LHCN-M2 (cell line): ENCODE data around the gene PRKAR2A. TPM values are rescaled to one million over a fixed set of nuclear protein-coding genes. Genes with fewer than 3 reads are reported as not detected.
"Not testable (repeated sequence)": the region's sequence is repeated elsewhere in the genome, so short reads cannot be mapped to it uniquely, and the experiment has no call there.

Source experiments
- DNase-seq: peaks from one replicate; pipeline ENCODE4 v3.0.0-alpha.2; 2012; ENCODE audit warnings: low read depth
- total RNA-seq: library from RNA; depleted of rRNA; stranded (reverse); fragments of >200 nt; gene quantifications from 2 replicates; pipeline ENCODE4 v1.2.3, GENCODE V29; 2014

The PRKAR2A gene
- total RNA-seq, 1 experiment from 2014 or later = 41.3 TPM

DNA sequence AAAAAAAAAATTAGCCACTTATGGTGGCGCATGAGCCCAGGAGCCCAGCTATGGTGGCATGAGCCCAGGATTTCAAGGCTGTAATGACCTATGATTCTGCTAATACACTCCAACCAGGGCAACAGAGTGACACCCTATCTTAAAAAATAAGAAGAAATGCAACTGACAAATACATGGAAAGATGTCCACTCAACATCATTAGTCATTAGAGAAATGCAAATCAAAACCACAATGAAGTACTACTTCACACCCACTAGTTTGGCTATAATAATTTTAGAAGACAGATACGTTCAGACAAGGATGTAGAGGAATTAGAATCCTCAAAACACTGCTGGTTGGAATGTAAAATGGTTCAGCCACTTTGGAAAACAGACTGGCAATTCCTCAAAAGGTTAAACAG lies 10.5 kb downstream of the PRKAR2A start:
- no peak for DNase-seq

DNA sequence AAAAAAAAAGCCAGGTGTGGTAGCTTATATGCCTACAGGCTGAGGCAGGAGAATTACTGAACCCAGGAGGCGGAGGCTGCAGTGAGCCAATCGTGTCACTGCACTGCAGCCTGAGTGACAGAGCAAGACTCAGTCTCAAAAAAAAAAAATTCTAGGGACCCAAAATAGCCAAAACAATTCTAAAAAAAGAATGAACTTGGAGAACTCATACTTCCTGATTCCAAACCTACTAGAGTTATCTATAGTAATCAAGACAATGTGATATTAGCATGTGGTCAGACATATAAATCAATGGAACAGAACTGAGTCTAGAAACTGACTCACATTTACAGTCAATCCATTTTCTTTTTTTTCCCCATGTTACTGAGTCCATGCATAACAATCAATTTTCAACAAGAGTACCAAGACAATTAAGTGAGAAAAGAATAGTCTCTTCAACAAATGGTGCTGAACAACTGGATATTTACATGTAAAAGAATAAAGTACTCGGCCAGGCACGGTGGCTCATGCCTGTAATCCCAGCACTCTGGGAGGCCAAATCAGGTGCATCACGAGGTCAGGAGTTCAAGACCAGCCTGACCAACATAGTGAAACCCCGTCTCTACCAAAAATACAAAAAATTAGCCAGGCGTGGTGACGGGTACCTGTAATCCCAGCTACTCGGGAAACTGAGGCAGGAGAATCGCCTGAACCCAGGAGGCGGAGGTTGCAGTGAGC lies 11.9 kb downstream of the PRKAR2A start:
- DNase-seq = no peak

- DNase-seq = no peak
These were observed 15.0 kb downstream of the PRKAR2A start for GRCh38 chr3:48832684-48833083.

GRCh38 chr3:48830715-48831114 lies 17.0 kb downstream of the PRKAR2A start:
- DNase-seq = no peak

GRCh38 chr3:48829525-48829924 lies 18.1 kb downstream of the PRKAR2A start:
- DNase-seq = not testable (repeated sequence)

DNA sequence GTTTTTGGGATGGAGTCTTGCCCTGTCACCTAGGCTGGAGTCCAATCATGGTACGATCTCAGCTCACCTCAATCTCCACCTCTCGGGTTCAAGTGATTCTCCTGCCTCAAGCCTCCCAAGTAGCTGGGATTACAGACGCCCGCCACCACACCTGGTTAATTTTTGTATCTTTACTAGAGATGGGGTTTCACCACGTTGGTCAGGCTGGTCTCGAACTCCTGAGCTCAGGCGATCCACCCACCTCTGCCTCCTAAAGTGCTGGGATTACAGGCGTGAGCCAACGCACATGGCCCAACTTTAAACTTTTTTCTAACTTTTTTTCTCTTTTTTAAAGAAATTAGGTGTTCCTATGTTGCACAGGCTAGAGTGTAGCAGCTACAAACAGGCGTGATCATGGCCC lies 19.8 kb downstream of the PRKAR2A start:
- not testable (repeated sequence) for DNase-seq

GRCh38 chr3:48826451-48826850 lies 21.2 kb downstream of the PRKAR2A start:
- peak; percentile 96 for DNase-seq

- DNase-seq = peak; percentile 53
These were observed 26.9 kb downstream of the PRKAR2A start for GRCh38 chr3:48820612-48821324.

DNA sequence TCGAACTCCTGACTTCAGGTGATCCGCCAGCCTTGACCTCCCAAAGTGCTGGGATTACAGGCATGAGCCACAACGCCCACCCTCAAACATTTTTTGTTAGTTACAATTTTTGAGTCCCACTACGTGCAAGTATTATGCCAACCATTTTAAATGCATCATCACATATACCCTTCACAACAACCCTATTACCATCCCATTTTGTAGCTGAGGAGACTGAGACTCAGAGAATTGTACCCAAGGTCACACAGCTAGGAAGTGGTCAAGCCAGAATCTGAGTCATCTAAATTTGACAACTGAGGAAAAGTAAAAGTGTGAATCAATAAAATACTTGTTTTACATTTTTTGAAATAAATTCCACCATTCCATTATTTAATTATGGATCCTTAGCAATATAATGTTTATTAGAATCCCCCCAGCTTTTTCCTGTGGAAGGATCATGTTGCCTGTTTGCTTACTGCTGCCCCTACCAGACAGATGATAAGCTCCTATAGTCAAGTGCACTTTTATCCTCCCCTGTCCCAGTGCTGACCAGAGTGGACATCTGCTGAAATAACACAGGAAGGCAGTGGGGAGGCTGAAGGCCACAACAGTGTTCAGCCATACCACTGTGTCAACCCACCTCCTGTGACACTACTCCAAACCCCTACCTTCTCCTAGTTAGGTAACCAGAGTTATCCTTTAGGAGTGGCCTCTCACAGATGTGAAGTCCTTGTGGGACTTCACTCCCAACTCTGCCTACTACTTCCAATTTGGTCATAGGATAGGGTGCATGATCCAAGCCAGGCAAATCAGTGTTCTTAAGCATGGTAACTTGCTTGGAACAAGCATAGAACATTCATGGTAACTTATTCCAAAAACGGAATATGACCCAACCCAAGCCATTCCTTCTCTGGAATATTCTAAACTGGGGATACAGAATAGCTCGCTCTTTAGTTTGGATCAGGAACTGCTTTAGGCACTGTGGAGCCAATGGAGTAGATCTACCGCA lies 28.1 kb downstream of the PRKAR2A start:
- DNase-seq = no peak

DNA sequence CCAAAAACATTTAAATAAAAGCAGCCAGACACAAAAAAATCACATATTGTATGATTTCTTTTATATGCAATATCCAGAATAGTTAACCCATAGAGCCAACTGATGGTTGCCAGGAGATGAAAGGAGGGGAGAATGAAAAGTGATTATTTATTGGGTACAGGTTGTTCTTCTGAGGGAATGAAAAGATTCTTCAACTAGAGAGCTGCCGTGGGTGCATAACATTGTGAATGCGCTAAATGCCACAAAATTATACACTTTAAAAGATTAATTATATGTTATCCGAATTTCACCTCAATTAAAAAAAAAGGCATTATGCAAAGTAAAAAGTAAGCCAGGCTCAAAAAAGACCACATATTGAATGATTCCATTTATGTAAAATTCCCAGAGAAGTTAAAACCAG lies 36.1 kb downstream of the PRKAR2A start:
- DNase-seq = no peak

GRCh38 chr3:48804930-48805329 lies 42.7 kb downstream of the PRKAR2A start:
- no peak for DNase-seq

- not testable (repeated sequence) for DNase-seq
These were observed 46.8 kb downstream of the PRKAR2A start for GRCh38 chr3:48800831-48801230.

- no peak for DNase-seq
These were observed 48.7 kb downstream of the PRKAR2A start for GRCh38 chr3:48798998-48799397.

DNA sequence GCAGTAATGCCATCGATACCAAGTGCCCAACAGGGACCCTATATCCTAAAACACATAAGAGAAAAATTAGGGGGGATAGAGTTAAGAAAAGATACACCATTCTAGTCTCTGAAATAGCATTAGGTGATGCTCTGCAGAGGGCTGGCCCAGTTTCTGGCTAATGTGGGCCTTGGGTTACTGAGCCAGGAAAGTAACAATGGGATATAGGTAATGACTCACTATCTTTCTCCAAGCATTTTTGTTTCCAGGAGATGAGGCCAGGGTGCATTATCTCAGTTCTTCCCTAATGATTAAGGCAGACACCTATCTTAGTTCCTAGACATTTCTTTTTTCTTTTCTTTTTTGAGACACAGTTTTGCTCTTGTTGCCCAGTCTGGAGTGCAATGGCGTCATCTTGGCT lies 50.0 kb downstream of the PRKAR2A start:
- no peak for DNase-seq

DNA sequence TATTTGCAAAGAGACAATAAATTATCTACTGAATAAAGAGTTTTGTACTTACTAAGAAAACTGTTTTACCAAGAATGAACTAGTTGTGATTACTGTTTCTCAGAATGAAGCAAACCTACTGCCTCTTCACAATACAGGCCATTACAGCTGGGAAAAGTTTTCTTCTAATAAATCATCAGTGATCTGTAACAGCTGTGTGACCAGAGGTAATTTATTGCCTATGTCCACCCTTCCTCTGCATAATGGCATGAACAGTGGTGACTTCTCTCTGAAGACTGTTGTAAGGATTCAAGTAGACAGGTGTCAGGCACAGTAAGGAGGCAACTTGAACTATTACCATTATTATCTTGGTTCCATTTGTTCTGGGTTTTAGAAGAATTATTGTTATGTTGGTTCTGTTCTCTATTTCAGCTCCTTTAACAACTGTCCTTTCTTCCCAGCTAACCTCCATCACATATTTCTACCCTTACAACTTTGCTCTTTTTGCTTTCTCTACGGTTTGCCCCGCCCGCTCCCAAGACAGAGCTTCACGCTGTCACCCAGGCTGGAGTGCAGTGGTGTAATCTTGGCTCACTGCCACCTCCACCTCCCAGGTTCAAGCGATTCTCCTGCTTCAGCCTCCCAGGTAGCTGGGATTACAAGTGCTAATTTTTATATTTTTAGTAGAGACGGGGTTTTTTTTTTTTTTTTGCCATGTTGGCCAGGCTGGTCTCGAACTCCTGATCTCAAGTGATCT lies 51.5 kb downstream of the PRKAR2A start:
- DNase-seq = peak; percentile 75

DNA sequence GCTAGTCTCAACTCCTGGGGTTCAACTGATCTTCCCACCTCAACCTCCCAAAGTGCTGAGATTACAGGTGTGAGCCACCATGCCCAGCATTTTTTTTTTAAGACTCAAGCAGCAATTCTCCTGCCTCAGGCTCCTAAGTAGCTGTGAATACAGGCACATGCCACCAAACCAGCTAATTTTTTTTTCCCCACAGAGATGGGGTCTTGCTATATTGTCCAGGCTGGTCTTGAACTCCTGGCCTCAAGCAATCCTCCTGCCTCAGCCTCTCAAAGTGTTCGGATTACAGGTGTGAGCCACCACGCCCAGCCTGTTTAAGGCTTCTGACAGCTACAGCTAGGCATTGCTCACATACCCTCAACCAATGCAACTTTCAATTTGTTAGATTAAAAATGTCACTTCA lies 54.2 kb downstream of the PRKAR2A start:
- DNase-seq = not testable (repeated sequence)

GRCh38 chr3:48789665-48790064 lies 58.0 kb downstream of the PRKAR2A start:
- no peak for DNase-seq

- DNase-seq = no peak
These were observed 59.0 kb downstream of the PRKAR2A start for GRCh38 chr3:48788544-48789162.

DNA sequence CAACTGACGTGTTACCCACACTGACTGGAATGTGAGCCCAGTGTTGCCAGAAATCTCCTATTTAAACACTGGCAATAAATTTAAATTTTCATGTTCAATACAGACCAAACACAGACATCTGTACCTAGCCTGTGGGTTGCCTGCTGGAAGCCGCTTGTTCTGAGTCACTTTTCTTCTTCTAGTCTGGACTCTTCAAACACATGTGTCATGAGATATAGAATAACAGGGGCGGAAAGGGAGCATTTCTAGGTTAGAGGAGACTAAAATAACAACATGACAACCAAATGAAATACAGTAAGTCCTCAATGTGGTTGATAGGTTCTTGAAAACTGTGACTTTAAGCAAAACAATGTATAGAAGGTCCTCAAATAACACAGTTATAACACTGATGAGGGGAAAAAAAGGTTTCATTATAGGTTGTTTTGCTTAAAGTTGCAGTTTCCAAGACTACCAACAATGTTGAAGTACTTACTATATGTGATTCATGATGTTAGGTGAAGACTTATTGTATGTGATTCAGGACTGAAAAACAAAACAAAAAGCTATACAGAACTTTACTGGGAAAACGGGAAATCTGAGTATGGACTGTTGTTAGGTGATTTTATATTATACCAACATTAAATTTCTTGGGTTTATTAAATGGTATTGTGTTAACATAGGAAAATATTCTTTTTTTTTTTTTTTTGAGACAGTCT lies 63.1 kb downstream of the PRKAR2A start:
- peak; percentile 81 for DNase-seq

DNA sequence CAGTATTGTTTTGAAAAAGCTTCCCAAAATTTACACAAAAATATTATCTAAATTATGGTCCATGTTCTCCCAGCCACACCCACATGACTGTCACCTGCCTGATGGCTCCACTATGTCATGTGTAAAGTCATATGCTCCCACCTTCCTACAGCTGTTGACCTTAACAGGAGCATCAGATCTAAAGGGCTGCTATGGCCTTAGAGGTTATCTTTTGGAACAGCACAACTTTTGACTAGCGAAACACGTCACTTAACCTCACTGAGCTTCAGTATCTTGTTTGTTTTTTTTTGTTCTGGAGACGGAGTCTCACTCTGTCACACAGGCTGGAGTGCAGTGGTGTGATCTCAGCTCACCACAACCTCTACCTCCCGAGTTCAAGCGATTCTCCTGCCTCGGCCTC lies 64.4 kb downstream of the PRKAR2A start:
- no peak for DNase-seq
